SK-N-SH (cell line): Measurements from ENCODE around the gene NR3C1.

Experiments
- EP300 ChIP-seq, 2 experiments: IDR thresholded peaks; 2 replicates each; pipeline versions ENCODE4 v1.4.0 to v1.6.1; 2012; ENCODE audit warnings: borderline replicate concordance in 1 of 2, low read depth in 1 of 2, low read length in 1 of 2
- EZH2phosphoT487 ChIP-seq: fragments of 200-600 bp; sonication (generic); IDR thresholded peaks from 2 replicates; pipeline ENCODE4 v1.6.1; 2017; ENCODE audit warnings: low read depth, mixed run types, mild to moderate bottlenecking, antibody characterized with exemption, moderate library complexity, borderline replicate concordance
- GABPA ChIP-seq: IDR thresholded peaks from 2 replicates; pipeline ENCODE4 v1.4.0; 2012; ENCODE audit warnings: low read depth, mild to moderate bottlenecking
- JUND ChIP-seq: IDR thresholded peaks from 2 replicates; pipeline ENCODE4 v1.4.0; 2012
- RCOR1 ChIP-seq: fragments of 150-350 bp; IDR thresholded peaks from 2 replicates; pipeline ENCODE4 v1.6.1; 2017; ENCODE audit warnings: antibody characterized with exemption, low read length
- TCF12 ChIP-seq: IDR thresholded peaks from 2 replicates; pipeline ENCODE4 v1.4.0; 2012
- TF ChIP-seq, protein P1 (sequence below): fragments of 200-600 bp; sonication (generic); IDR thresholded peaks from 2 replicates; pipeline ENCODE4 v1.6.1; 2017; ENCODE audit warnings: antibody characterized with exemption, mild to moderate bottlenecking, moderate library complexity

DNA sequence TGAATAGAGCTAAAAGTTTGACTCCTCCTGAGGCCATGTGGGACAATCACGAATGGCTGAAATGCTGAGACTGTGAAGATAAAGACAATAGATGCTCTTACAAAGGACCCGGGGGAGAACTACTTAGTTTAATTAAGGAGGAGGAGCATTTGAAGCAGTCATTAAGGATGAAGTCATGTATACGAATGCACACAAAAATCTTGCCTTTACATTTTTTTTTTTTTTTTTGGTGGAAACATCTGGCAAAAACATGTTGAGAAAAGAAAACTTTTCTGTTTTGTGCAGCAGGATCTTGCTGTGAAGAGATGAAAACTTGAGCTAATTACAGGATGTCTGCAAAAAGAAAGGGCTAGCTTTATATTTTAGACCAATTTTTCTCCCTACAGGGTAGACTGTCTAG is 42.3 kb upstream of the NR3C1 start:
- no peak for TF ChIP-seq TCF12
- TF ChIP-seq JUND: no peak
- TF ChIP-seq EP300 (IDR thresholded peaks at IDR 0.05; ENCODE audit: borderline replicate concordance in 1 of 2, low read depth in 1 of 2, low read length in 1 of 2): no peak
- TF ChIP-seq EZH2phosphoT487: no peak
- no peak for TF ChIP-seq RCOR1
- TF ChIP-seq, protein P1, sequence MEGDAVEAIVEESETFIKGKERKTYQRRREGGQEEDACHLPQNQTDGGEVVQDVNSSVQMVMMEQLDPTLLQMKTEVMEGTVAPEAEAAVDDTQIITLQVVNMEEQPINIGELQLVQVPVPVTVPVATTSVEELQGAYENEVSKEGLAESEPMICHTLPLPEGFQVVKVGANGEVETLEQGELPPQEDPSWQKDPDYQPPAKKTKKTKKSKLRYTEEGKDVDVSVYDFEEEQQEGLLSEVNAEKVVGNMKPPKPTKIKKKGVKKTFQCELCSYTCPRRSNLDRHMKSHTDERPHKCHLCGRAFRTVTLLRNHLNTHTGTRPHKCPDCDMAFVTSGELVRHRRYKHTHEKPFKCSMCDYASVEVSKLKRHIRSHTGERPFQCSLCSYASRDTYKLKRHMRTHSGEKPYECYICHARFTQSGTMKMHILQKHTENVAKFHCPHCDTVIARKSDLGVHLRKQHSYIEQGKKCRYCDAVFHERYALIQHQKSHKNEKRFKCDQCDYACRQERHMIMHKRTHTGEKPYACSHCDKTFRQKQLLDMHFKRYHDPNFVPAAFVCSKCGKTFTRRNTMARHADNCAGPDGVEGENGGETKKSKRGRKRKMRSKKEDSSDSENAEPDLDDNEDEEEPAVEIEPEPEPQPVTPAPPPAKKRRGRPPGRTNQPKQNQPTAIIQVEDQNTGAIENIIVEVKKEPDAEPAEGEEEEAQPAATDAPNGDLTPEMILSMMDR: no peak
- no peak for TF ChIP-seq GABPA
